ENCODE measurements around the gene NAALADL1. TPM values are rescaled to one million over a fixed set of nuclear protein-coding genes. Genes with fewer than 3 reads are reported as not detected.
"Not testable (repeated sequence)": the region's sequence is repeated elsewhere in the genome, so short reads cannot be mapped to it uniquely, and the experiment has no call there.

The NAALADL1 gene
- total and polyA plus RNA-seq, 4 donors = 7.4 to 22.0 (median 13.2) TPM

DNA sequence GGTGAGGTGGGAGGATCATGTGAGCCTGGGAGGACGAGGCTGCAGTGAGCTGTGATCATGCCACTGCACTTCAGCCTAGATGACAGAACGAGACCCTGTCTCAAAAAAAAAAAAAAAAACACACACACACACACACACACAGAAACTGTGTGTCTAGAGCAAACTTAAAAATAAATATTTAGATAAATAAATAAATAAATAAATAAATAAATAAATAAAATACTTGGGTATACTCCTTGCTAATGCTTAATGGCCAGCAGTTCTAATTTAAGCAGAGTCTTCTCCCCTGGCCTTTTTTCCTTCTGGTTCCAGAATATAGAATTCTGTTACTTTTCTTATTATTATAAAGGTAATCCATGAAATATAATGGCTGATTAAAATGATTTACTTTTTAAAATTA lies 49.5 kb downstream of the NAALADL1 start:
- WGBS, 2 donors = 85 to 92% methylated on average over 2 of the region's 2 CpGs
- DNase-seq (no peak), ATAC-seq (ENCODE audit: insufficient read depth, low FRiP score) (no peak)
- TF ChIP-seq, protein P1, sequence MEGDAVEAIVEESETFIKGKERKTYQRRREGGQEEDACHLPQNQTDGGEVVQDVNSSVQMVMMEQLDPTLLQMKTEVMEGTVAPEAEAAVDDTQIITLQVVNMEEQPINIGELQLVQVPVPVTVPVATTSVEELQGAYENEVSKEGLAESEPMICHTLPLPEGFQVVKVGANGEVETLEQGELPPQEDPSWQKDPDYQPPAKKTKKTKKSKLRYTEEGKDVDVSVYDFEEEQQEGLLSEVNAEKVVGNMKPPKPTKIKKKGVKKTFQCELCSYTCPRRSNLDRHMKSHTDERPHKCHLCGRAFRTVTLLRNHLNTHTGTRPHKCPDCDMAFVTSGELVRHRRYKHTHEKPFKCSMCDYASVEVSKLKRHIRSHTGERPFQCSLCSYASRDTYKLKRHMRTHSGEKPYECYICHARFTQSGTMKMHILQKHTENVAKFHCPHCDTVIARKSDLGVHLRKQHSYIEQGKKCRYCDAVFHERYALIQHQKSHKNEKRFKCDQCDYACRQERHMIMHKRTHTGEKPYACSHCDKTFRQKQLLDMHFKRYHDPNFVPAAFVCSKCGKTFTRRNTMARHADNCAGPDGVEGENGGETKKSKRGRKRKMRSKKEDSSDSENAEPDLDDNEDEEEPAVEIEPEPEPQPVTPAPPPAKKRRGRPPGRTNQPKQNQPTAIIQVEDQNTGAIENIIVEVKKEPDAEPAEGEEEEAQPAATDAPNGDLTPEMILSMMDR (IDR thresholded peaks at IDR 0.05; ENCODE audit: control extremely low read depth, extremely low read depth) = no peak
- Histone ChIP-seq H3K4me1 (ENCODE audit: control insufficient read depth in 5 of 5, insufficient read depth in 5 of 5, low read length in 5 of 5) (peaks cover 0 to 5% (median 3%) of the 10 kb centered on the region in 5 donors), H3K9ac (ENCODE audit: insufficient read depth in 1 of 2, low read length in 2 of 2) (no peak overlapping the region), H3K27ac (ENCODE audit: low read depth in 1 of 2, low read length in 1 of 2) (no peak overlapping the region), H3K36me3 (ENCODE audit: control insufficient read depth in 4 of 4, insufficient read depth in 4 of 4, low read length in 4 of 4) (no peaks in the 10 kb centered on the region), H3K27me3 (ENCODE audit: control insufficient read depth in 3 of 3, insufficient read depth in 3 of 3, low read length in 2 of 3) (no peaks in the 10 kb centered on the region), H3K4me3 (no peak overlapping the region), H3K9me3 (ENCODE audit: control insufficient read depth in 4 of 4, insufficient read depth in 3 of 4, low read length in 3 of 4) (no peaks in the 10 kb centered on the region)

- no peak overlapping the region for H3K27ac ChIP-seq (ENCODE audit: low read depth in 1 of 2, low read length in 1 of 2)
- no peaks in the 10 kb centered on the region for H3K36me3 ChIP-seq (ENCODE audit: control insufficient read depth in 4 of 4, insufficient read depth in 4 of 4, low read length in 4 of 4)
- DNase-seq (no peak), ATAC-seq (ENCODE audit: insufficient read depth, low FRiP score) (no peak)
- no peaks in the 10 kb centered on the region for H3K9me3 ChIP-seq (ENCODE audit: control insufficient read depth in 4 of 4, insufficient read depth in 3 of 4, low read length in 3 of 4)
- 78 to 86% methylated on average over 7 of the region's 7 CpGs for WGBS, 2 donors
- H3K4me1 ChIP-seq (ENCODE audit: control insufficient read depth in 5 of 5, insufficient read depth in 5 of 5, low read length in 5 of 5) = peaks cover 0 to 2% (median under 1%) of the 10 kb centered on the region in 5 donors
- no peaks in the 10 kb centered on the region for H3K27me3 ChIP-seq (ENCODE audit: control insufficient read depth in 3 of 3, insufficient read depth in 3 of 3, low read length in 2 of 3)
- TF ChIP-seq, protein P1 (IDR thresholded peaks at IDR 0.05; ENCODE audit: control extremely low read depth, extremely low read depth) = no peak
- H3K9ac ChIP-seq (ENCODE audit: insufficient read depth in 1 of 2, low read length in 2 of 2) = no peak overlapping the region
- H3K4me3 ChIP-seq = no peak overlapping the region
Observed at GRCh38 chr11:65008016-65008415, 50.3 kb downstream of the NAALADL1 start.

DNA sequence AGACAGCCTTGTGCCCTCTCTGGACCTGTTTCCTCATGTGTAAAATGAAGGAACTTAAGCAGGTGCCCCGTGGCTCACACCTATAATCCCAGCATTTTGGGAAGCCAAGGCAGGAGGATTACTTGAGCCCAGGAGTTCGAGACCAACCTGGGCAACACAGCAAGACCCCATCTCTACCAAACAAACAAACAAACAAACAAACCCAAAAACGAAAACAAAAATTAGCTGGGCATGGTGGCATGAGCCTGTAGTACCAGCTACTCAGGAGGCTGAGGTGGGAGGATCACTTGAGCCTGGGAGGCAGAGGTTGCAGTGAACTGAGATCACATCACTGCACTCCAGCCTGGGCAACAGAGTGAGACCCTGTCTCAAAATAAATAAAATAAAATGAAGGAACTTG lies 54.4 kb downstream of the NAALADL1 start:
- not testable (repeated sequence) for H3K9ac ChIP-seq (ENCODE audit: insufficient read depth in 1 of 2, low read length in 2 of 2); H3K27me3 ChIP-seq (ENCODE audit: control insufficient read depth in 3 of 3, insufficient read depth in 3 of 3, low read length in 2 of 3); DNase-seq; H3K9me3 ChIP-seq (ENCODE audit: control insufficient read depth in 4 of 4, insufficient read depth in 3 of 4, low read length in 3 of 4); ATAC-seq (ENCODE audit: insufficient read depth, low FRiP score); H3K4me1 ChIP-seq (ENCODE audit: control insufficient read depth in 5 of 5, insufficient read depth in 5 of 5, low read length in 5 of 5); H3K27ac ChIP-seq (ENCODE audit: low read depth in 1 of 2, low read length in 1 of 2); H3K4me3 ChIP-seq; H3K36me3 ChIP-seq (ENCODE audit: control insufficient read depth in 4 of 4, insufficient read depth in 4 of 4, low read length in 4 of 4)
- WGBS, 2 donors = 71 to 79% methylated on average over 3 of the region's 3 CpGs

GRCh38 chr11:65003282-65003681 lies 55.1 kb downstream of the NAALADL1 start:
- Histone ChIP-seq H3K4me3 (no peak overlapping the region), H3K36me3 (ENCODE audit: control insufficient read depth in 4 of 4, insufficient read depth in 4 of 4, low read length in 4 of 4) (no peaks in the 10 kb centered on the region), H3K9me3 (ENCODE audit: control insufficient read depth in 4 of 4, insufficient read depth in 3 of 4, low read length in 3 of 4) (no peaks in the 10 kb centered on the region), H3K4me1 (ENCODE audit: control insufficient read depth in 5 of 5, insufficient read depth in 5 of 5, low read length in 5 of 5) (no peaks in the 10 kb centered on the region), H3K27ac (ENCODE audit: low read depth in 1 of 2, low read length in 1 of 2) (no peak overlapping the region), H3K27me3 (ENCODE audit: control insufficient read depth in 3 of 3, insufficient read depth in 3 of 3, low read length in 2 of 3) (no peaks in the 10 kb centered on the region), H3K9ac (ENCODE audit: insufficient read depth in 1 of 2, low read length in 2 of 2) (no peak overlapping the region)
- DNase-seq (peak in 1 of 3 donors; percentile 32), ATAC-seq (ENCODE audit: insufficient read depth, low FRiP score) (no peak)
- TF ChIP-seq, protein P1 (IDR thresholded peaks at IDR 0.05; ENCODE audit: control extremely low read depth, extremely low read depth) = no peak
- WGBS, 2 donors = 82 to 89% methylated on average over 7 of the region's 7 CpGs

Measured in lung (tissue), 12 donors.